HG03469 (cell line): ENCODE results near the gene NUTM2G.
"Not testable (repeated sequence)": the region's sequence is repeated elsewhere in the genome, so short reads cannot be mapped to it uniquely, and the experiment has no call there.

Experiments used
- ATAC-seq: cut with Tn5 transposase; IDR thresholded peaks from one replicate; pipeline ENCODE4 v1.9.1; 2021; ENCODE audit warnings: mild to moderate bottlenecking, moderate library complexity, moderate number of reproducible peaks; ENCODE audit not compliant: unreplicated experiment

Gene NUTM2G

GRCh38 chr9:96928543-96928942, at the start of gene NUTM2G:
NUTM2G (plus strand) TSS chr9:96928843; CDS start chr9:96929025, 182 bp downstream.
- not testable (repeated sequence) for ATAC-seq

GRCh38 chr9:96883922-96884321, 44.7 kb upstream of the NUTM2G start:
- ATAC-seq, result no peak

GRCh38 chr9:96884443-96884842, 44.2 kb upstream of the NUTM2G start:
- no peak for ATAC-seq

- no peak for ATAC-seq
Measured at GRCh38 chr9:96885424-96885823, 43.2 kb upstream of the NUTM2G start.

GRCh38 chr9:96888591-96888990, 40.1 kb upstream of the NUTM2G start:
- ATAC-seq, result no peak

- ATAC-seq, result no peak
Measured at GRCh38 chr9:96892131-96892530, 36.5 kb upstream of the NUTM2G start.

GRCh38 chr9:96900010-96900409, 28.6 kb upstream of the NUTM2G start:
- ATAC-seq, result not testable (repeated sequence)

- not testable (repeated sequence) for ATAC-seq
Measured at GRCh38 chr9:96904947-96905722, 23.5 kb upstream of the NUTM2G start.

GRCh38 chr9:96908479-96908878, 20.2 kb upstream of the NUTM2G start:
- ATAC-seq, result not testable (repeated sequence)

- ATAC-seq, result not testable (repeated sequence)
Measured at GRCh38 chr9:96915539-96915938, 13.1 kb upstream of the NUTM2G start.

- ATAC-seq, result not testable (repeated sequence)
Measured at GRCh38 chr9:96916531-96916930, 12.1 kb upstream of the NUTM2G start.

- not testable (repeated sequence) for ATAC-seq
Measured at GRCh38 chr9:96918550-96918949, 10.1 kb upstream of the NUTM2G start.

- ATAC-seq, result not testable (repeated sequence)
Measured at GRCh38 chr9:96920803-96921202, 7.8 kb upstream of the NUTM2G start.

GRCh38 chr9:96925587-96925986, 3.1 kb upstream of the NUTM2G start:
- ATAC-seq, result not testable (repeated sequence)

- not testable (repeated sequence) for ATAC-seq
Measured at GRCh38 chr9:96931665-96932064, 3.0 kb downstream of the NUTM2G start.

- ATAC-seq, result not testable (repeated sequence)
Measured at GRCh38 chr9:96934097-96934496, 5.5 kb downstream of the NUTM2G start.

- not testable (repeated sequence) for ATAC-seq
Measured at GRCh38 chr9:96934706-96935105, 6.1 kb downstream of the NUTM2G start.

GRCh38 chr9:96935401-96935800, 6.8 kb downstream of the NUTM2G start:
- not testable (repeated sequence) for ATAC-seq

GRCh38 chr9:96937442-96937841, 8.8 kb downstream of the NUTM2G start:
- ATAC-seq, result not testable (repeated sequence)

GRCh38 chr9:96938957-96939665, 10.5 kb downstream of the NUTM2G start:
- not testable (repeated sequence) for ATAC-seq

GRCh38 chr9:96940982-96941381, 12.3 kb downstream of the NUTM2G start:
- not testable (repeated sequence) for ATAC-seq

GRCh38 chr9:96941628-96942027, 13.0 kb downstream of the NUTM2G start:
- not testable (repeated sequence) for ATAC-seq
